ENCODE measurements around the gene SHMT2. TPM values are rescaled to one million over a fixed set of nuclear protein-coding genes. Genes with fewer than 3 reads are reported as not detected.

SHMT2 gene
- total and polyA plus RNA-seq, 2 of the 13 experiments (the other 11 are each of a cell fraction or from before 2014, with no cell fraction given): 181 to 393 TPM

DNA sequence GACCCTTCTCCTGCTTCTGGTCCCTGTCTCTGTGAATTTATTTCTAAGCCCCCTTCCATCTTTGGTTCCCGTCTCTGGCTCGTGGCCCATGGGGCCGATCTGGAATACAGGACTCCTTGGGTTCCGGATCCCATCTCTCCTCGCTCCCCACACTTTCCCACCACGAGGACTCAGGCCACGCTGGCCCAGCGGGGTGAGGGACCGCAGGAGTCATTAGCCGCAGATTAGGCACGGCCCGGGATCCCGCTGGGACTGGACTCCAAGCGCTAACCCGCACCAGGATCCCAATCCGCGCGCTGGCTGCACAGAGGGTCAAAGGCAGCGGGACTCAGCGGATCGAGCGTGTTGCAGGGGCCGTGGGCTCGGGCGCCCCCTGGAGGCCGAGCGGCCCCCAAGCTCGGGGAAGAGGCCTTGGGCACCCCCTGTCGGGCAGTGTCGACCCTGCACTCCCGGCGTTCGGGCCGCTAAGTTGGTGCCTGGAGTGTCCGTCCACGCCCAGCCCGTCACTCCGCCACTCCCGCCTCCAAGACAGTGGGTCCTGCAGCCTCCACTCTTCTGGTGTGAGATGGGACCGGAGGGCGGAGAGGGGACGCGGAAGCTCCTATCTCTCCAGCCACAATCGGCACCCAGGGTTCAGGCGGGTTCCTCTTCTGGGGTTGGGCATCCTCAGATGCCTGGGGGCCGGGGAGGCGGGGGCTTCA is 9.5 kb downstream of the SHMT2 start (continued):
- TF ChIP-seq YY1 (IDR thresholded peaks at IDR 0.05; ENCODE audit: insufficient read depth, insufficient replicate concordance, low read depth, low read length): peak; percentile 79
- TF ChIP-seq, protein P1, sequence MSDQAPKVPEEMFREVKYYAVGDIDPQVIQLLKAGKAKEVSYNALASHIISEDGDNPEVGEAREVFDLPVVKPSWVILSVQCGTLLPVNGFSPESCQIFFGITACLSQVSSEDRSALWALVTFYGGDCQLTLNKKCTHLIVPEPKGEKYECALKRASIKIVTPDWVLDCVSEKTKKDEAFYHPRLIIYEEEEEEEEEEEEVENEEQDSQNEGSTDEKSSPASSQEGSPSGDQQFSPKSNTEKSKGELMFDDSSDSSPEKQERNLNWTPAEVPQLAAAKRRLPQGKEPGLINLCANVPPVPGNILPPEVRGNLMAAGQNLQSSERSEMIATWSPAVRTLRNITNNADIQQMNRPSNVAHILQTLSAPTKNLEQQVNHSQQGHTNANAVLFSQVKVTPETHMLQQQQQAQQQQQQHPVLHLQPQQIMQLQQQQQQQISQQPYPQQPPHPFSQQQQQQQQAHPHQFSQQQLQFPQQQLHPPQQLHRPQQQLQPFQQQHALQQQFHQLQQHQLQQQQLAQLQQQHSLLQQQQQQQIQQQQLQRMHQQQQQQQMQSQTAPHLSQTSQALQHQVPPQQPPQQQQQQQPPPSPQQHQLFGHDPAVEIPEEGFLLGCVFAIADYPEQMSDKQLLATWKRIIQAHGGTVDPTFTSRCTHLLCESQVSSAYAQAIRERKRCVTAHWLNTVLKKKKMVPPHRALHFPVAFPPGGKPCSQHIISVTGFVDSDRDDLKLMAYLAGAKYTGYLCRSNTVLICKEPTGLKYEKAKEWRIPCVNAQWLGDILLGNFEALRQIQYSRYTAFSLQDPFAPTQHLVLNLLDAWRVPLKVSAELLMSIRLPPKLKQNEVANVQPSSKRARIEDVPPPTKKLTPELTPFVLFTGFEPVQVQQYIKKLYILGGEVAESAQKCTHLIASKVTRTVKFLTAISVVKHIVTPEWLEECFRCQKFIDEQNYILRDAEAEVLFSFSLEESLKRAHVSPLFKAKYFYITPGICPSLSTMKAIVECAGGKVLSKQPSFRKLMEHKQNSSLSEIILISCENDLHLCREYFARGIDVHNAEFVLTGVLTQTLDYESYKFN (CRISPR knock-in tag; conservative IDR thresholded peaks at IDR 0.05): no peak
- TF ChIP-seq ZNF670 (CRISPR knock-in tag; IDR thresholded peaks at IDR 0.05; ENCODE audit: borderline replicate concordance): 0 out of 2 replicates have a peak, but pooled peaks have one; percentile 6
- no peak for TF ChIP-seq MTF1 (CRISPR knock-in tag; IDR thresholded peaks at IDR 0.05)
- no peak for TF ChIP-seq ZFP36L1 (CRISPR knock-in tag; IDR thresholded peaks at IDR 0.05)
- no peak for TF ChIP-seq GATA4 (IDR thresholded peaks at IDR 0.05; ENCODE audit: borderline replicate concordance, low read depth)
- no peak for TF ChIP-seq ZNF816 (CRISPR knock-in tag; IDR thresholded peaks at IDR 0.05; ENCODE audit: borderline replicate concordance)

DNA sequence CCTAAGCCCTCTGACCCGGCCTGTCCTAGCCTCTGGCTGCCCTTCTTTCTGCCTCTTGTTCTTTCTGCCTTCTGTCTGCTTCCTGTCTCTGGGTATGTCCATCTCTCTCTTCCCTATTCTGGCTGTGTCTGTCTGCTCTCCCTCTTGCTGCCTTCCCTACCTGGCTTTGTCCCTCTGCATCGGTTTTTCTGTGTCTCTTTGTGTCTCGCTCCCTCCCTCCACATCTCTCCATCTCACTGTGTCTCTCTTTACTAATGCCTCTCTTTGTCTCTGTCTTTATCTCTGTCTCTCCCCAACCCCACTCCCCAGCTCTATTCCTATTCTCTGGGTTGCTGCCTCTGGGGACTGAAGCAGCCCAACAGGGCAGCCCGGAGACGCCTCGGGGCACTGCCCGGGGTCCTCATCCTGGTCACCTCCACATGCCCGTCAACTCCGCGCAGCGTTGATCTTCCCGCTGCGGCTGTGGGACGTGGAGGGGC is 10.1 kb downstream of the SHMT2 start:
- peaks cover 4% of the 10 kb centered on the region; the same call in 1 of the 2 replicates for H4K20me1 ChIP-seq (ENCODE audit: insufficient read depth, low read length)
- ChIA-PET CTCF (ENCODE audit: low intra/inter-chr PET ratio, low total read pairs) (interaction anchor here (4.9 to 11.7 kb wide), 2 partner anchors 13 to 26 kb away, joined by 87 to 308 read pairs; partner anchors contain the start of genes NXPH4 and SHMT2), POLR2A (interaction anchor here (0.9 to 8.9 kb wide), 5 partner anchors 9 to 112 kb away, joined by 3 to 116 read pairs (median 3); partner anchors contain the start of genes LRP1 and SHMT2)
- DNase-seq (ENCODE audit: low spot score): no peak
- no peak overlapping the region for H3K27ac ChIP-seq (ENCODE audit: extremely low read length, insufficient read depth, low read length)
- peaks cover 18 to 50% of the 10 kb centered on the region in 2 experiments for H3K27me3 ChIP-seq (ENCODE audit: control insufficient read depth in 1 of 2, insufficient read depth in 2 of 2, low read length in 2 of 2)
- H2AFZ ChIP-seq (ENCODE audit: low read length): no peak overlapping the region
- BruUV-seq (replicated peaks): no TSS peak
- 3% methylated on average over 14 of the region's 14 CpGs for WGBS (ENCODE audit: low lambda C conversion rate)
- peak overlapping the region; percentile 56 to 83 (median 56) for H3K4me3 ChIP-seq (replicated peaks in 1 of 3; ENCODE audit: insufficient read depth in 1 of 3, low read depth in 2 of 3, low read length in 3 of 3)
- peaks cover 74% of the 10 kb centered on the region for H3K4me1 ChIP-seq (ENCODE audit: insufficient read depth, low read length)
- intact Hi-C loops (cut with micrococcal nuclease; ENCODE audit: unreplicated experiment) (loop anchor here (1.0 to 2.0 kb wide), 2 partner anchors 9 to 15 kb away; no protein-coding TSS in a partner anchor), in situ Hi-C loops (cut with HindIII; ENCODE audit: extremely low pct_ligation_motif_present, low pct_unique_long_range_greater_than_20kb) (no loop called here)
- no peaks in the 10 kb centered on the region; a peak in 1 of 5 replicates for H3K36me3 ChIP-seq (replicated peaks in 1 of 2; ENCODE audit: control insufficient read depth in 1 of 2, insufficient read depth in 2 of 2, low read length in 2 of 2)
- no peak for FAIRE-seq
- ATAC-seq: no peak
- H3K9ac ChIP-seq (ENCODE audit: insufficient read depth, low read depth, low read length): peak overlapping the region; percentile 10; the same call in 1 of the 2 replicates
- peak overlapping the region; percentile 99 for H3K4me2 ChIP-seq (ENCODE audit: low read depth, low read length)
- no peaks in the 10 kb centered on the region for H3K9me3 ChIP-seq (ENCODE audit: low read length)
- no peaks in the 10 kb centered on the region for H3K79me2 ChIP-seq (ENCODE audit: insufficient read depth, low read length)
- TF ChIP-seq ZNF557 (CRISPR knock-in tag; IDR thresholded peaks at IDR 0.05): no peak
- TF ChIP-seq ZNF282 (IDR thresholded peaks at IDR 0.05; ENCODE audit: partially characterized antibody): no peak
- TF ChIP-seq ZNF737 (CRISPR knock-in tag; IDR thresholded peaks at IDR 0.05; ENCODE audit: borderline replicate concordance): 0 out of 2 replicates have a peak, but pooled peaks have one; percentile 19
- peak; percentile 12; the same call in 1 of the 2 replicates for TF ChIP-seq ARNT2 (CRISPR knock-in tag; IDR thresholded peaks at IDR 0.05; ENCODE audit: low read depth)
- TF ChIP-seq ZNF496 (CRISPR knock-in tag; IDR thresholded peaks at IDR 0.05; ENCODE audit: insufficient replicate concordance): no peak
- no peak for TF ChIP-seq FOSL2 (CRISPR knock-in tag; IDR thresholded peaks at IDR 0.05)
- no peak for TF ChIP-seq ARNTL (CRISPR knock-in tag; IDR thresholded peaks at IDR 0.05)
- TF ChIP-seq ZNF253 (CRISPR knock-in tag; IDR thresholded peaks at IDR 0.05; ENCODE audit: borderline replicate concordance): peak; percentile 39; the same call in 1 of the 2 replicates
- TF ChIP-seq ATM (IDR thresholded peaks at IDR 0.05; ENCODE audit: borderline replicate concordance): no peak
- TF ChIP-seq SKI (IDR thresholded peaks at IDR 0.05; ENCODE audit: partially characterized antibody): no peak

Measured in HepG2 (cell line).